ENCODE results near the gene RAPGEF5.

DNA sequence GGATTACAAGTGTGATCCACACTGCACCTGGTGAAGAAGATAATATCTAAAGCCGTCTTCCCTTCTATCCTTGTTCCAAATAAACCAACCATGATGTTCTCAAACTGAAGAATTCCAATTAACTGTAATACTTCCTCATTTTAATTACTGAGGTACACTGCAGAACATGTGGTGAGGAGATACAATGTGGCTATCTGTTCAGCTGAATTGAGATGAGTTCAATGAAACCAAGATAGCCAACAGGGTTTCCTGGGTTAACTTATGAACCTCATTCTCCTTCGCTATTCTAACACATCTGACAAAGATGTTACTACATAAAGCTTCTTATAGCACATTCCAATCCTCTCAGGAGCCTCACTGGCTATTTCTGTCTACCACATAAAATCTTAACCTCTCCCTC, 75.5 kb downstream of the RAPGEF5 start:
- no peak for TF ChIP-seq EZH2 (IDR thresholded peaks at IDR 0.05; ENCODE audit: low read length)
- TF ChIP-seq, protein P1, sequence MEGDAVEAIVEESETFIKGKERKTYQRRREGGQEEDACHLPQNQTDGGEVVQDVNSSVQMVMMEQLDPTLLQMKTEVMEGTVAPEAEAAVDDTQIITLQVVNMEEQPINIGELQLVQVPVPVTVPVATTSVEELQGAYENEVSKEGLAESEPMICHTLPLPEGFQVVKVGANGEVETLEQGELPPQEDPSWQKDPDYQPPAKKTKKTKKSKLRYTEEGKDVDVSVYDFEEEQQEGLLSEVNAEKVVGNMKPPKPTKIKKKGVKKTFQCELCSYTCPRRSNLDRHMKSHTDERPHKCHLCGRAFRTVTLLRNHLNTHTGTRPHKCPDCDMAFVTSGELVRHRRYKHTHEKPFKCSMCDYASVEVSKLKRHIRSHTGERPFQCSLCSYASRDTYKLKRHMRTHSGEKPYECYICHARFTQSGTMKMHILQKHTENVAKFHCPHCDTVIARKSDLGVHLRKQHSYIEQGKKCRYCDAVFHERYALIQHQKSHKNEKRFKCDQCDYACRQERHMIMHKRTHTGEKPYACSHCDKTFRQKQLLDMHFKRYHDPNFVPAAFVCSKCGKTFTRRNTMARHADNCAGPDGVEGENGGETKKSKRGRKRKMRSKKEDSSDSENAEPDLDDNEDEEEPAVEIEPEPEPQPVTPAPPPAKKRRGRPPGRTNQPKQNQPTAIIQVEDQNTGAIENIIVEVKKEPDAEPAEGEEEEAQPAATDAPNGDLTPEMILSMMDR (optimal IDR thresholded peaks at IDR 0.05 in 1 of 3, IDR thresholded peaks at IDR 0.05 in 1 of 3, conservative IDR thresholded peaks at IDR 0.05 in 1 of 3; ENCODE audit: extremely low read depth in 1 of 3, insufficient read depth in 2 of 3, low read length in 3 of 3) = no peak

Measured in keratinocyte (primary cell).